ENCODE measurements around the gene EPRS1. TPM values are rescaled to one million over a fixed set of nuclear protein-coding genes. Genes with fewer than 3 reads are reported as not detected.

Gene EPRS1
- total and polyA plus RNA-seq, 2 of the 13 experiments (the other 11 are each of a cell fraction or from before 2014, with no cell fraction given): 86.1 to 124 TPM

GRCh38 chr1:220046052-220046930 is at the start of gene EPRS1 (continued):
- TF ChIP-seq TCF12 (IDR thresholded peaks at IDR 0.05) (no peak), TCF12 (CRISPR knock-in tag; IDR thresholded peaks at IDR 0.05) (peak; percentile 47; the same call in 1 of the 2 replicates), KDM5A (IDR thresholded peaks at IDR 0.05; ENCODE audit: borderline replicate concordance, low read length) (0 out of 2 replicates have a peak, but pooled peaks have one; percentile 24), ZNF225 (CRISPR knock-in tag; IDR thresholded peaks at IDR 0.05) (peak; percentile 94), EHMT2 (IDR thresholded peaks at IDR 0.05; ENCODE audit: borderline replicate concordance, low read depth, low read length) (no peak), ZNF30 (CRISPR knock-in tag; IDR thresholded peaks at IDR 0.05) (no peak), KLF16 (CRISPR knock-in tag; IDR thresholded peaks at IDR 0.05) (peak in 1 of 2 experiments; percentile 92; a peak in 2 of 4 replicates), TMF1 (CRISPR knock-in tag; IDR thresholded peaks at IDR 0.05; ENCODE audit: low read depth) (peak; percentile 77), DRAP1 (CRISPR knock-in tag; IDR thresholded peaks at IDR 0.05) (peak; percentile 85), MIER3 (CRISPR knock-in tag; IDR thresholded peaks at IDR 0.05; ENCODE audit: borderline replicate concordance) (peak; percentile 92; the same call in 1 of the 2 replicates), PRMT3 (CRISPR knock-in tag; IDR thresholded peaks at IDR 0.05; ENCODE audit: borderline replicate concordance, low read depth) (peak; percentile 49; the same call in 1 of the 2 replicates), ZNF773 (CRISPR knock-in tag; IDR thresholded peaks at IDR 0.05; ENCODE audit: borderline replicate concordance) (no peak; the same call in 1 of the 2 replicates), ZBTB14 (CRISPR knock-in tag; IDR thresholded peaks at IDR 0.05) (peak; percentile 99), NRL (CRISPR knock-in tag; IDR thresholded peaks at IDR 0.05; ENCODE audit: borderline replicate concordance) (peak; percentile 87), RXRB (CRISPR knock-in tag; IDR thresholded peaks at IDR 0.05; ENCODE audit: borderline replicate concordance) (peak; percentile 80), ZNF589 (CRISPR knock-in tag; conservative IDR thresholded peaks at IDR 0.05) (peak; percentile 91), KDM4B (CRISPR knock-in tag; IDR thresholded peaks at IDR 0.05) (peak; percentile 64; the same call in 1 of the 2 replicates), ZNF503 (CRISPR knock-in tag; IDR thresholded peaks at IDR 0.05) (peak; percentile 25; the same call in 1 of the 2 replicates), RXRA (CRISPR knock-in tag; IDR thresholded peaks at IDR 0.05) (peak; percentile 78; the same call in 1 of the 2 replicates), ARHGAP35 (CRISPR knock-in tag; IDR thresholded peaks at IDR 0.05; ENCODE audit: borderline replicate concordance) (peak; percentile 45; the same call in 1 of the 2 replicates), HOXA9 (CRISPR knock-in tag; IDR thresholded peaks at IDR 0.05; ENCODE audit: borderline replicate concordance) (no peak), NAIF1 (CRISPR knock-in tag; IDR thresholded peaks at IDR 0.05; ENCODE audit: borderline replicate concordance) (peak; percentile 97), MLLT10 (CRISPR knock-in tag; IDR thresholded peaks at IDR 0.05) (no peak), ZNF34 (CRISPR knock-in tag; IDR thresholded peaks at IDR 0.05; ENCODE audit: borderline replicate concordance) (no peak), HOXA3 (CRISPR knock-in tag; IDR thresholded peaks at IDR 0.05) (peak; percentile 97), EP300 (IDR thresholded peaks at IDR 0.05; ENCODE audit: low read depth in 2 of 2, low read length in 2 of 2) (no peak), EP300 (CRISPR knock-in tag; IDR thresholded peaks at IDR 0.05; ENCODE audit: borderline replicate concordance) (peak; percentile 18; the same call in 1 of the 2 replicates)
